Activated T-helper 17 cell treated with anti-CD3 and anti-CD28 coated beads, Interleukin-2, amount 50 U/mL, for 72 hours (primary cell): ENCODE data around the gene WNT9A. TPM values are rescaled to one million over a fixed set of nuclear protein-coding genes. Genes with fewer than 3 reads are reported as not detected.
"Not testable (repeated sequence)": the region's sequence is repeated elsewhere in the genome, so short reads cannot be mapped to it uniquely, and the experiment has no call there.

Source experiments
- ATAC-seq: fragments of 150-1000 bp; cut with Tn5 transposase; replicated peaks from 2 replicates; pipeline ENCODE4 v1.10.0; 2021; ENCODE audit warnings: mild to moderate bottlenecking, moderate library complexity
- H3K27ac Mint-ChIP-seq: one replicate; pipeline ENCODE4 v1.8.0; 2022; ENCODE audit warnings: mixed read lengths
- H3K27me3 Mint-ChIP-seq: one replicate; pipeline ENCODE4 v1.8.0; 2022; ENCODE audit warnings: mixed read lengths
- H3K36me3 Mint-ChIP-seq: one replicate; pipeline ENCODE4 v1.8.0; 2022; ENCODE audit warnings: low read depth, mild to moderate bottlenecking, mixed read lengths
- H3K4me1 Mint-ChIP-seq: one replicate; pipeline ENCODE4 v1.8.0; 2022; ENCODE audit warnings: mixed read lengths
- H3K4me3 Mint-ChIP-seq: one replicate; pipeline ENCODE4 v1.8.0; 2022; ENCODE audit warnings: mild to moderate bottlenecking, mixed read lengths
- H3K9me3 Mint-ChIP-seq: one replicate; pipeline ENCODE4 v1.8.0; 2022; ENCODE audit warnings: mixed read lengths
- total RNA-seq, 2 donors: library from RNA; stranded (reverse); gene quantifications; one replicate each; pipeline ENCODE4 v1.2.3, GENCODE V29; 2022

WNT9A gene
- total RNA-seq, 2 donors from 2014 or later = 0.09 to 0.24 TPM

- H3K27me3 Mint-ChIP-seq, H3K4me3 Mint-ChIP-seq, H3K9me3 Mint-ChIP-seq, H3K27ac Mint-ChIP-seq, ATAC-seq, H3K36me3 Mint-ChIP-seq: not testable (repeated sequence)
- H3K4me1 Mint-ChIP-seq = peaks cover 26% of the 10 kb centered on the region
Observed at GRCh38 chr1:227871892-227872291, 75.8 kb downstream of the WNT9A start.

- peaks cover 7% of the 10 kb centered on the region for H3K9me3 Mint-ChIP-seq
- peaks cover 26% of the 10 kb centered on the region for H3K4me1 Mint-ChIP-seq
- H3K27ac Mint-ChIP-seq = peak overlapping the region; percentile 73
- no peaks in the 10 kb centered on the region for H3K27me3 Mint-ChIP-seq
- no peak for ATAC-seq
- H3K36me3 Mint-ChIP-seq = no peaks in the 10 kb centered on the region
- peak overlapping the region; percentile 23 for H3K4me3 Mint-ChIP-seq
Observed at GRCh38 chr1:227870366-227870765, 77.4 kb downstream of the WNT9A start.

- H3K4me3 Mint-ChIP-seq = peak overlapping the region; percentile 23
- peaks cover 8% of the 10 kb centered on the region for H3K9me3 Mint-ChIP-seq
Observed at GRCh38 chr1:227869851-227870305, 77.9 kb downstream of the WNT9A start.

GRCh38 chr1:227869279-227869842, 78.4 kb downstream of the WNT9A start:
- peaks cover 26% of the 10 kb centered on the region for H3K4me1 Mint-ChIP-seq
- H3K27me3 Mint-ChIP-seq = no peaks in the 10 kb centered on the region
- peak; percentile 43 for ATAC-seq
- peak overlapping the region; percentile 23 for H3K4me3 Mint-ChIP-seq
- H3K9me3 Mint-ChIP-seq = peaks cover 13% of the 10 kb centered on the region
- H3K36me3 Mint-ChIP-seq = no peaks in the 10 kb centered on the region
- H3K27ac Mint-ChIP-seq = no peak overlapping the region

More at GRCh38 chr1:227869851-227870305, 77.9 kb downstream of the WNT9A start:
- Mint-ChIP-seq H3K27ac (peak overlapping the region; percentile 73), H3K36me3 (no peaks in the 10 kb centered on the region), H3K27me3 (no peaks in the 10 kb centered on the region), H3K4me1 (peaks cover 26% of the 10 kb centered on the region)
- ATAC-seq = peak; percentile 45

Other genes with a start within 250 kb of the WNT9A start
- gene JMJD4, start 212.6 kb downstream of the WNT9A start, total RNA-seq = 10 to 100 TPM; 10.6 to 19.9 TPM
- 10 to 100 TPM; 42.9 to 53.6 TPM for gene SNAP47, start 212.5 kb downstream of the WNT9A start, total RNA-seq
- gene PRSS38, start 132.3 kb downstream of the WNT9A start, total RNA-seq = not detected
- gene WNT3A, start 59.1 kb upstream of the WNT9A start, total RNA-seq = not detected
- gene ARF1, start 134.8 kb upstream of the WNT9A start, total RNA-seq = 100 to 1,000 TPM; 288 to 364 TPM
- gene C1orf35, start 155.4 kb upstream of the WNT9A start, total RNA-seq = 10 to 100 TPM; 18.3 TPM
- 10 to 100 TPM; 42.3 to 48.6 TPM for gene MRPL55, start 161.4 kb upstream of the WNT9A start, total RNA-seq
- gene GUK1, start 192.3 kb upstream of the WNT9A start, total RNA-seq = 100 to 1,000 TPM; 284 to 285 TPM
- gene GJC2, start 202.0 kb upstream of the WNT9A start, total RNA-seq = under 1 TPM; 0.43 to 0.61 TPM
- gene IBA57, start 217.9 kb upstream of the WNT9A start, total RNA-seq = 1 to 10 TPM; 6.6 to 8.8 TPM